GM12864 (cell line): ENCODE results near the gene GADD45G.

Source experiments
- DNase-seq: peaks from one replicate; pipeline ENCODE4 v3.0.0-alpha.2; 2011; ENCODE audit warnings: low read depth
- H3K4me3 ChIP-seq: 2 replicates; pipeline ENCODE4 v1.5.1; 2011; ENCODE audit warnings: mild to moderate bottlenecking, low read depth, low read length, control low read depth
- CTCF ChIP-seq: IDR thresholded peaks from 2 replicates; pipeline ENCODE4 v1.5.1; 2011; ENCODE audit warnings: low read depth, mild to moderate bottlenecking, moderate library complexity, low read length, control low read depth, inconsistent platforms; ENCODE audit errors: missing control alignments

Gene GADD45G

GRCh38 chr9:89610391-89610925 is 5.6 kb downstream of the GADD45G start:
- no peak for TF ChIP-seq CTCF
- no peak for DNase-seq

GRCh38 chr9:89611425-89611824 is 6.6 kb downstream of the GADD45G start:
- no peak for DNase-seq
- no peak overlapping the region for H3K4me3 ChIP-seq
- TF ChIP-seq CTCF, result no peak

More at GRCh38 chr9:89610391-89610925, 5.6 kb downstream of the GADD45G start:
- no peak overlapping the region for H3K4me3 ChIP-seq

- no peak for TF ChIP-seq CTCF
- no peak for DNase-seq
Observed at GRCh38 chr9:89612566-89613278, 7.9 kb downstream of the GADD45G start.

GRCh38 chr9:89613912-89614892 is 9.4 kb downstream of the GADD45G start:
- DNase-seq, result no peak
- TF ChIP-seq CTCF, result no peak
- H3K4me3 ChIP-seq, result no peak overlapping the region

More at GRCh38 chr9:89612566-89613278, 7.9 kb downstream of the GADD45G start:
- H3K4me3 ChIP-seq, result no peak overlapping the region

GRCh38 chr9:89615661-89616060 is 10.8 kb downstream of the GADD45G start:
- no peak for TF ChIP-seq CTCF
- H3K4me3 ChIP-seq, result no peak overlapping the region
- DNase-seq, result no peak

- H3K4me3 ChIP-seq, result no peak overlapping the region
- no peak for TF ChIP-seq CTCF
- DNase-seq, result no peak
Observed at GRCh38 chr9:89616411-89616810, 11.6 kb downstream of the GADD45G start.
